T-cell (primary cell): ENCODE data around the gene FHIT. TPM values are rescaled to one million over a fixed set of nuclear protein-coding genes. Genes with fewer than 3 reads are reported as not detected.

ENCODE experiments used
- ATAC-seq, 4 experiments: fragments of 200-7000 bp in 3 of 4; fragments of 150-1000 bp in 1 of 4; cut with Tn5 transposase; replicated peaks in 1 of 4; 1 replicate in 3 of 4; 2 replicates in 1 of 4; pipeline ENCODE4 v1.10.0; 2021; ENCODE audit warnings: moderate library complexity in 3 of 4, mild to moderate bottlenecking in 2 of 4, moderate number of reproducible peaks in 1 of 4
- CTCF ChIA-PET, 2 donors: fragments of 300-600 bp; sonication (Branson Sonifier 250); formaldehyde crosslinking; loops; one replicate each; lab custom pipeline; 2022; ENCODE audit warnings: antibody characterized with exemption in 2 of 2; lab: Charles Lee
- POLR2A ChIA-PET, 2 donors: fragments of 300-600 bp; sonication (Branson Sonifier 250); formaldehyde crosslinking; loops; one replicate each; lab custom pipeline; 2022; ENCODE audit warnings: antibody characterized with exemption in 2 of 2; lab: Charles Lee
- DNase-seq, 35 experiments: peaks; one replicate each; pipeline versions ENCODE4 v3.0.0 to v3.0.0-alpha.2; 2013 to 2023
- H3K27ac ChIP-seq: one replicate; pipeline ENCODE4 v1.5.1; 2013; ENCODE audit warnings: low read length
- H3K27me3 ChIP-seq, 2 experiments: replicated peaks in 1 of 2; 1 replicate in 1 of 2; 2 replicates in 1 of 2; pipeline versions ENCODE4 v1.6.1 to v1.7.0; 2013; ENCODE audit warnings: low read length in 1 of 2, mixed read lengths in 1 of 2; ENCODE audit not compliant: control insufficient read depth in 2 of 2, insufficient read depth in 2 of 2; ENCODE audit errors: extremely low read depth in 1 of 2
- H3K36me3 ChIP-seq, 2 donors: 1 replicate in 1 of 2; 2 replicates in 1 of 2; pipeline versions ENCODE4 v1.6.1 to v1.7.0; 2013; ENCODE audit warnings: low read length in 1 of 2; ENCODE audit not compliant: control insufficient read depth in 2 of 2, insufficient read depth in 1 of 2; ENCODE audit errors: extremely low read depth in 1 of 2
- H3K4me1 ChIP-seq, 2 experiments: 1 replicate in 1 of 2; 2 replicates in 1 of 2; pipeline versions ENCODE4 v1.6.1 to v1.7.0; 2013; ENCODE audit warnings: low read length in 2 of 2, mixed read lengths in 1 of 2; ENCODE audit not compliant: insufficient read depth in 2 of 2, control insufficient read depth in 1 of 2; ENCODE audit errors: extremely low read depth in 1 of 2
- H3K4me3 ChIP-seq, 2 donors: 1 replicate in 1 of 2; 2 replicates in 1 of 2; pipeline versions ENCODE4 v1.5.1 to v1.7.0; 2013; ENCODE audit warnings: mild to moderate bottlenecking in 2 of 2, low read length in 1 of 2, moderate library complexity in 1 of 2; ENCODE audit not compliant: control insufficient read depth in 1 of 2; ENCODE audit errors: extremely low read depth in 1 of 2
- H3K9me3 ChIP-seq: 2 replicates; pipeline ENCODE4 v1.7.0; 2013
- H3K27ac Mint-ChIP-seq, 2 donors: one replicate each; pipeline ENCODE4 v1.8.0; 2020 to 2021; ENCODE audit warnings: mild to moderate bottlenecking in 2 of 2, mixed read lengths in 2 of 2
- H3K27me3 Mint-ChIP-seq, 2 donors: one replicate each; pipeline ENCODE4 v1.8.0; 2021 to 2022; ENCODE audit warnings: mixed read lengths in 2 of 2
- H3K36me3 Mint-ChIP-seq: one replicate; pipeline ENCODE4 v1.8.0; 2021; ENCODE audit warnings: mixed read lengths
- H3K4me1 Mint-ChIP-seq, 3 donors: one replicate each; pipeline ENCODE4 v1.8.0; 2020 to 2022; ENCODE audit warnings: mixed read lengths in 3 of 3, mild to moderate bottlenecking in 1 of 3
- H3K4me3 Mint-ChIP-seq, 3 donors: one replicate each; pipeline ENCODE4 v1.8.0; 2020 to 2022; ENCODE audit warnings: mild to moderate bottlenecking in 3 of 3, mixed read lengths in 3 of 3, moderate library complexity in 3 of 3
- H3K9me3 Mint-ChIP-seq, 3 donors: one replicate each; pipeline ENCODE4 v1.8.0; 2020 to 2022; ENCODE audit warnings: mixed read lengths in 3 of 3
- WGBS: methylation state at CpG from one replicate; pipeline ENCODE4 v1.1.5; 2013; ENCODE audit warnings: missing lambda C conversion rate; ENCODE audit not compliant: insufficient coverage; 5-methylcytosine and 5-hydroxymethylcytosine counted together
- total RNA-seq, 35 experiments: library from RNA in 6 of 35; stranded (reverse) in 6 of 35; fragments of 120-200 nt in 1 of 35; gene quantifications; one replicate each; pipeline versions ENCODE4 v1.2.1 to v1.2.4 and lab custom pipeline; 2013 to 2026

FHIT gene
- total RNA-seq, 5 donors from 2014 or later (not counting 1 experiment from before 2014, with no cell fraction given), result 33.1 to 197 (median 78.3) TPM

DNA sequence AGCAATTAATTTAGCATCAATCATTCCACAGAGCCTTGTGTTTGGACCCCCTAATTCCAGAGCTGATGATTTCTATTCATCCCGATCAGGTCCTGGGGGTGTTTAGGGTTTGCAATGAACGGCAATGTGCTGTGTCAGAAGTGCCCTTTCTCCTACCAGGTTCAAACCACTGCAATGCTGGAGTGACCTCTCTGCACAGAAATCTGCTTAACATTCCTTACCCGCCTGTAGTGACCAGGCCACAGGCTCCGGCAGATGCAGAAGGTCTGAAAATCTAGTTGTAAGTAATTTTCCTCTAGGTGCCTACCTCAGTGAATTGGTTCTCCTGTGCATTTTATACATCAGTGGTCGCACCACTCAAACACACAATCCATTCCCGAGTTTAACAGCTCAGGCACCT is 1476.1 kb downstream of the FHIT start:
- Mint-ChIP-seq H3K4me1 (peaks cover 57 to 82% (median 73%) of the 10 kb centered on the region in 3 donors), H3K9me3 (no peaks in the 10 kb centered on the region), H3K27me3 (peaks cover 0 to 4% of the 10 kb centered on the region in 2 donors), H3K36me3 (peaks cover 5% of the 10 kb centered on the region), H3K27ac (no peak overlapping the region), H3K4me3 (no peak overlapping the region)
- H3K4me1 ChIP-seq, result peaks cover 25 to 29% of the 10 kb centered on the region in 2 experiments
- DNase-seq (no peak), ATAC-seq (no peak)
- CTCF ChIA-PET, result no interaction called here
- no peaks in the 10 kb centered on the region for H3K27me3 ChIP-seq
- H3K27ac ChIP-seq, result no peak overlapping the region
- POLR2A ChIA-PET, result no interaction called here
- H3K36me3 ChIP-seq, result no peaks in the 10 kb centered on the region
- H3K4me3 ChIP-seq, result no peak overlapping the region
- no peaks in the 10 kb centered on the region for H3K9me3 ChIP-seq
- WGBS, result 95% methylated on average over 4 of the region's 6 CpGs

DNA sequence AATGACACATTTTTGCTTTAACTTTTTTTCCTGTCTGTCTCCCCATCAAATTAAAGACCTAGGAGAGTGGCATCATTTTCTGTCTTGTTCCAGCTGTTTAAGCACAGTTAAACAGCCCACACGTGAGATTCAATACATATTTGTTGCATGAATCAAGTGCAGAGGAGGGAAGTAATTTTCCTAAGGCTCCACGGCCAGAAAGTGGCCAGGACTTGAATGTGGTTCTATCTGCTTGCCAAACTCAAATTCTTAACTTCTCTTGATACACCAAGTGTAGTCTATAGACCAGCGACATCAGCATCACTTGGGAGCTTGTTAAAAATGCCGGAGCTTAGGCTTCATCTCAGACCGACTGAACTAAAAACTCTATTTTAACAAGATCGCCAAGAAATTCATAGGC is 1476.6 kb downstream of the FHIT start:
- Histone ChIP-seq H3K36me3 (no peaks in the 10 kb centered on the region), H3K9me3 (no peaks in the 10 kb centered on the region), H3K27me3 (no peaks in the 10 kb centered on the region), H3K4me3 (no peak overlapping the region), H3K27ac (no peak overlapping the region), H3K4me1 (peaks cover 25 to 29% of the 10 kb centered on the region in 2 experiments)
- DNase-seq, result no peak
- no peaks in the 10 kb centered on the region for H3K9me3 Mint-ChIP-seq
- ChIA-PET POLR2A (no interaction called here), CTCF (no interaction called here)
- peaks cover 57 to 80% (median 73%) of the 10 kb centered on the region in 3 donors for H3K4me1 Mint-ChIP-seq
- H3K27ac Mint-ChIP-seq, result no peak overlapping the region
- no peak for ATAC-seq
- H3K27me3 Mint-ChIP-seq, result peaks cover 0 to 4% of the 10 kb centered on the region in 2 donors
- H3K36me3 Mint-ChIP-seq, result peaks cover 4% of the 10 kb centered on the region
- H3K4me3 Mint-ChIP-seq, result peak overlapping the region in 1 of 3 donors; percentile 38
- WGBS, result 100% methylated on average over 4 of the region's 6 CpGs

GRCh38 chr3:59774000-59774399 is 1477.3 kb downstream of the FHIT start:
- H3K27me3 Mint-ChIP-seq, result peaks cover 0 to 4% of the 10 kb centered on the region in 2 donors
- ChIA-PET CTCF (no interaction called here), POLR2A (no interaction called here)
- Histone ChIP-seq H3K4me1 (peaks cover 25 to 29% of the 10 kb centered on the region in 2 experiments), H3K9me3 (no peaks in the 10 kb centered on the region), H3K27me3 (no peaks in the 10 kb centered on the region), H3K27ac (no peak overlapping the region), H3K4me3 (no peak overlapping the region), H3K36me3 (no peaks in the 10 kb centered on the region)
- WGBS, result 93% methylated on average over 2 of the region's 6 CpGs
- ATAC-seq, result no peak
- no peak for DNase-seq
- peaks cover 1% of the 10 kb centered on the region for H3K36me3 Mint-ChIP-seq
- peak overlapping the region in 1 of 3 donors; percentile 74 for H3K4me3 Mint-ChIP-seq
- H3K4me1 Mint-ChIP-seq, result peaks cover 51 to 74% (median 66%) of the 10 kb centered on the region in 3 donors
- H3K27ac Mint-ChIP-seq, result no peak overlapping the region
- H3K9me3 Mint-ChIP-seq, result no peaks in the 10 kb centered on the region

- WGBS, result 13% methylated on average over 8 of the region's 12 CpGs
- CTCF ChIA-PET, result interaction anchor here in 1 of 2 donors (0.7 to 1.2 kb wide), 4 partner anchors 9 to 554 kb away, joined by 3 to 5 read pairs (median 4); no protein-coding TSS in a partner anchor
- Mint-ChIP-seq H3K27ac (peak overlapping the region in 1 of 2 donors; percentile 21), H3K4me1 (peaks cover 43 to 66% (median 57%) of the 10 kb centered on the region in 3 donors), H3K36me3 (peaks cover 3% of the 10 kb centered on the region), H3K9me3 (no peaks in the 10 kb centered on the region), H3K27me3 (peaks cover 0 to 4% of the 10 kb centered on the region in 2 donors), H3K4me3 (peak overlapping the region; percentile 3 to 74 (median 28))
- no peaks in the 10 kb centered on the region for H3K27me3 ChIP-seq
- peak overlapping the region in 1 of 2 donors; percentile 65 for H3K4me3 ChIP-seq
- POLR2A ChIA-PET, result interaction anchor here in 1 of 2 donors (0.6 kb wide), 1 partner anchor 223 kb away, joined by 3 read pairs; no protein-coding TSS in a partner anchor
- H3K27ac ChIP-seq, result no peak overlapping the region
- no peaks in the 10 kb centered on the region for H3K36me3 ChIP-seq
- peaks cover 25 to 29% of the 10 kb centered on the region in 2 experiments for H3K4me1 ChIP-seq
- ATAC-seq, result peak; percentile 72 to 97 (median 93)
- DNase-seq, result peak; percentile 10 to 70 (median 37)
- H3K9me3 ChIP-seq, result no peaks in the 10 kb centered on the region
These were observed 1478.5 kb downstream of the FHIT start for GRCh38 chr3:59772416-59773408.

- WGBS, result 100% methylated on average over 1 of the region's 3 CpGs
- H3K27ac ChIP-seq, result no peak overlapping the region
- H3K9me3 Mint-ChIP-seq, result no peaks in the 10 kb centered on the region
- DNase-seq (no peak), ATAC-seq (no peak)
- H3K4me3 Mint-ChIP-seq, result peak overlapping the region in 1 of 3 donors; percentile 74
- ChIA-PET POLR2A (no interaction called here), CTCF (no interaction called here)
- H3K4me1 ChIP-seq, result peaks cover 25 to 29% of the 10 kb centered on the region in 2 experiments
- peaks cover 3% of the 10 kb centered on the region for H3K36me3 Mint-ChIP-seq
- no peaks in the 10 kb centered on the region for H3K9me3 ChIP-seq
- H3K36me3 ChIP-seq, result no peaks in the 10 kb centered on the region
- no peak overlapping the region for H3K27ac Mint-ChIP-seq
- no peak overlapping the region for H3K4me3 ChIP-seq
- peaks cover 0 to 4% of the 10 kb centered on the region in 2 donors for H3K27me3 Mint-ChIP-seq
- peaks cover 38 to 56% (median 48%) of the 10 kb centered on the region in 3 donors for H3K4me1 Mint-ChIP-seq
- no peaks in the 10 kb centered on the region for H3K27me3 ChIP-seq
These were observed 1479.5 kb downstream of the FHIT start for GRCh38 chr3:59771768-59772181.

DNA sequence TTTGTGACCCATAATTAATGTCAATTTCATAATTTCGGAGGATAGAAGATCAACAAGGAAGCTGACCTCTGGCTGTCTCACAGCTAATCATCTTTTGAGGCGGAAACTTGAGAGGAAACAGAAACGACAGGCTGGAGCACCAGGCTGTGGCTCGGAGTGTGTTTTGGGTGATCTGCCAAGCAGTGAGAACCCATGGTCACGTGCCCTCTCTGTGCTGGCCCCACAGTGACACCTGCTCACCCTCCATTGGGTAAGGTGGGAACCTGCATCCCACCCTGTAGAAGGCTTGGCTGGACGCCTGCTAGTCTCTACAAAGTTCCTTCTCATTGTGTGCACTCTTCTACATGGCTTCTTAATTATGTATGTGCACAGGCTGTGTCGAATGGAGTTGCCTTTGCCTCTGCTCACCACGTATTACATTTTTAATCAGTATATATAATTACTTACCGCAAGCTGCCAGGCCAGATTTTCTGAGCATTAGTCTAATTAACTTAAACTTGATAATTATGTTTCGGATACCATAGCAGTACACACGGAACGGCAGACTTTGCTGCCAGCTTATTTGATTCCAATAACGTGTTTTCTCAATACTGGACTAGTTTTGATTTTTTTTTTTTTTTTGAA is 1482.0 kb downstream of the FHIT start:
- Mint-ChIP-seq H3K27ac (no peak overlapping the region), H3K36me3 (peaks cover 3% of the 10 kb centered on the region), H3K9me3 (no peaks in the 10 kb centered on the region), H3K27me3 (peaks cover 0 to 4% of the 10 kb centered on the region in 2 donors), H3K4me3 (no peak overlapping the region), H3K4me1 (peaks cover 28 to 50% (median 42%) of the 10 kb centered on the region in 3 donors)
- 92% methylated on average over 5 of the region's 13 CpGs for WGBS
- Histone ChIP-seq H3K4me3 (no peak overlapping the region), H3K36me3 (no peaks in the 10 kb centered on the region), H3K9me3 (no peaks in the 10 kb centered on the region), H3K27me3 (no peaks in the 10 kb centered on the region), H3K27ac (no peak overlapping the region), H3K4me1 (peaks cover 25 to 26% of the 10 kb centered on the region in 2 experiments)
- ATAC-seq (no peak), DNase-seq (no peak)
- POLR2A ChIA-PET, result no interaction called here
- CTCF ChIA-PET, result interaction anchor here (0.6 to 0.7 kb wide), 2 partner anchors 8 to 246 kb away, joined by 3 read pairs; no protein-coding TSS in a partner anchor
